ENCODE data around the gene CYP2E1. TPM values are rescaled to one million over a fixed set of nuclear protein-coding genes. Genes with fewer than 3 reads are reported as not detected.
"Not testable (repeated sequence)": the region's sequence is repeated elsewhere in the genome, so short reads cannot be mapped to it uniquely, and the experiment has no call there.

CYP2E1 gene
- total and polyA plus RNA-seq, 2 experiments from 2014 or later = 0.31 TPM; not detected in 1

- no peaks in the 10 kb centered on the region; the same call in 1 of the 2 replicates for H3K36me3 ChIP-seq (ENCODE audit: low read depth)
- H4K20me1 ChIP-seq (ENCODE audit: insufficient read depth) = no peaks in the 10 kb centered on the region
- H3K79me2 ChIP-seq (ENCODE audit: insufficient read depth) = no peaks in the 10 kb centered on the region
- no peak for DNase-seq
- no peak for TF ChIP-seq EZH2phosphoT487 (IDR thresholded peaks at IDR 0.05; ENCODE audit: insufficient read depth, low read depth)
- TF ChIP-seq EZH2 (IDR thresholded peaks at IDR 0.05; ENCODE audit: insufficient read depth, poor library complexity, severe bottlenecking) = no peak
- H2AFZ ChIP-seq = no peak overlapping the region
- no peaks in the 10 kb centered on the region for H3K27me3 ChIP-seq (replicated peaks; ENCODE audit: insufficient read depth)
- no peaks in the 10 kb centered on the region for H3K4me1 ChIP-seq (ENCODE audit: insufficient read depth)
- H3K27ac ChIP-seq = no peak overlapping the region
- no peak overlapping the region for H3K4me2 ChIP-seq (ENCODE audit: unreplicated experiment)
- in situ Hi-C loops (cut with MboI) = no loop called here
- no peaks in the 10 kb centered on the region for H3K9me2 ChIP-seq (ENCODE audit: insufficient read depth)
- no peaks in the 10 kb centered on the region for H3F3A ChIP-seq (ENCODE audit: insufficient read depth)
- H3K9me3 ChIP-seq (ENCODE audit: low read depth) = no peaks in the 10 kb centered on the region
- no peak overlapping the region for H3K4me3 ChIP-seq
- no peak overlapping the region for H3K9ac ChIP-seq
Measured at GRCh38 chr10:133487085-133487484, 40.1 kb upstream of the CYP2E1 start.

GRCh38 chr10:133488354-133488753, 38.8 kb upstream of the CYP2E1 start:
- TF ChIP-seq EZH2 (IDR thresholded peaks at IDR 0.05; ENCODE audit: insufficient read depth, poor library complexity, severe bottlenecking) = no peak
- no peak for TF ChIP-seq EZH2phosphoT487 (IDR thresholded peaks at IDR 0.05; ENCODE audit: insufficient read depth, low read depth)
- Histone ChIP-seq H3K36me3 (ENCODE audit: low read depth) (no peaks in the 10 kb centered on the region; the same call in 1 of the 2 replicates), H3K79me2 (ENCODE audit: insufficient read depth) (no peaks in the 10 kb centered on the region), H3K27ac (no peak overlapping the region), H3K9me3 (ENCODE audit: low read depth) (no peaks in the 10 kb centered on the region), H3K9ac (no peak overlapping the region), H3K27me3 (replicated peaks; ENCODE audit: insufficient read depth) (no peaks in the 10 kb centered on the region), H4K20me1 (ENCODE audit: insufficient read depth) (no peaks in the 10 kb centered on the region), H3K4me2 (ENCODE audit: unreplicated experiment) (no peak overlapping the region), H3F3A (ENCODE audit: insufficient read depth) (no peaks in the 10 kb centered on the region), H3K4me1 (ENCODE audit: insufficient read depth) (no peaks in the 10 kb centered on the region), H3K4me3 (no peak overlapping the region), H3K9me2 (ENCODE audit: insufficient read depth) (no peaks in the 10 kb centered on the region), H2AFZ (no peak overlapping the region)
- in situ Hi-C loops (cut with MboI) = no loop called here
- DNase-seq = no peak

GRCh38 chr10:133489816-133490588, 37.2 kb upstream of the CYP2E1 start:
- TF ChIP-seq EZH2phosphoT487 (IDR thresholded peaks at IDR 0.05; ENCODE audit: insufficient read depth, low read depth) (no peak), EZH2 (IDR thresholded peaks at IDR 0.05; ENCODE audit: insufficient read depth, poor library complexity, severe bottlenecking) (no peak)
- in situ Hi-C loops (cut with MboI) = no loop called here

GRCh38 chr10:133493562-133493961, 33.6 kb upstream of the CYP2E1 start:
- H3F3A ChIP-seq (ENCODE audit: insufficient read depth); H3K9ac ChIP-seq; H3K9me2 ChIP-seq (ENCODE audit: insufficient read depth); H3K4me3 ChIP-seq; H2AFZ ChIP-seq; H3K27me3 ChIP-seq (replicated peaks; ENCODE audit: insufficient read depth); H3K4me2 ChIP-seq (ENCODE audit: unreplicated experiment); H3K9me3 ChIP-seq (ENCODE audit: low read depth); H3K79me2 ChIP-seq (ENCODE audit: insufficient read depth); in situ Hi-C loops (cut with MboI); H3K27ac ChIP-seq; H3K36me3 ChIP-seq (ENCODE audit: low read depth); DNase-seq; H3K4me1 ChIP-seq (ENCODE audit: insufficient read depth); H4K20me1 ChIP-seq (ENCODE audit: insufficient read depth): not testable (repeated sequence)
- WGBS, 2 experiments (ENCODE audit: low coverage in 1 of 2, low lambda C conversion rate in 2 of 2, missing lambda C conversion rate in 2 of 2) = 25 to 33% methylated on average over 4 of the region's 4 CpGs

More at GRCh38 chr10:133489816-133490588, 37.2 kb upstream of the CYP2E1 start:
- Histone ChIP-seq H3K79me2 (ENCODE audit: insufficient read depth) (no peaks in the 10 kb centered on the region), H2AFZ (no peak overlapping the region), H4K20me1 (ENCODE audit: insufficient read depth) (no peaks in the 10 kb centered on the region), H3K27me3 (replicated peaks; ENCODE audit: insufficient read depth) (no peaks in the 10 kb centered on the region), H3K9me3 (ENCODE audit: low read depth) (no peaks in the 10 kb centered on the region), H3K36me3 (ENCODE audit: low read depth) (no peaks in the 10 kb centered on the region; the same call in 1 of the 2 replicates), H3K27ac (no peak overlapping the region), H3K4me1 (ENCODE audit: insufficient read depth) (no peaks in the 10 kb centered on the region), H3K9ac (no peak overlapping the region), H3K4me2 (ENCODE audit: unreplicated experiment) (no peak overlapping the region), H3F3A (ENCODE audit: insufficient read depth) (no peaks in the 10 kb centered on the region), H3K9me2 (ENCODE audit: insufficient read depth) (no peaks in the 10 kb centered on the region), H3K4me3 (no peak overlapping the region)
- WGBS, 2 experiments (ENCODE audit: low coverage in 1 of 2, low lambda C conversion rate in 2 of 2, missing lambda C conversion rate in 2 of 2) = 25 to 29% methylated on average over 2 of the region's 2 CpGs
- DNase-seq = no peak

- H3F3A ChIP-seq (ENCODE audit: insufficient read depth); H3K9me3 ChIP-seq (ENCODE audit: low read depth); H4K20me1 ChIP-seq (ENCODE audit: insufficient read depth); H3K27ac ChIP-seq; H3K27me3 ChIP-seq (replicated peaks; ENCODE audit: insufficient read depth); H3K4me2 ChIP-seq (ENCODE audit: unreplicated experiment); in situ Hi-C loops (cut with MboI); H3K4me1 ChIP-seq (ENCODE audit: insufficient read depth); H3K36me3 ChIP-seq (ENCODE audit: low read depth); H3K4me3 ChIP-seq; H2AFZ ChIP-seq; H3K9ac ChIP-seq; H3K79me2 ChIP-seq (ENCODE audit: insufficient read depth); H3K9me2 ChIP-seq (ENCODE audit: insufficient read depth): not testable (repeated sequence)
- WGBS, 2 experiments (ENCODE audit: low coverage in 1 of 2, low lambda C conversion rate in 2 of 2, missing lambda C conversion rate in 2 of 2) = 18 to 20% methylated on average over 6 of the region's 6 CpGs
- peak; percentile 33 for DNase-seq
Measured at GRCh38 chr10:133497363-133497762, 29.8 kb upstream of the CYP2E1 start.

- H3K4me2 ChIP-seq (ENCODE audit: unreplicated experiment); H3K79me2 ChIP-seq (ENCODE audit: insufficient read depth); H3K27ac ChIP-seq; H3K9me2 ChIP-seq (ENCODE audit: insufficient read depth); H2AFZ ChIP-seq; DNase-seq; H3F3A ChIP-seq (ENCODE audit: insufficient read depth); in situ Hi-C loops (cut with MboI); H3K27me3 ChIP-seq (replicated peaks; ENCODE audit: insufficient read depth); H3K4me1 ChIP-seq (ENCODE audit: insufficient read depth); H3K9me3 ChIP-seq (ENCODE audit: low read depth); H3K4me3 ChIP-seq; H3K9ac ChIP-seq; H3K36me3 ChIP-seq (ENCODE audit: low read depth); H4K20me1 ChIP-seq (ENCODE audit: insufficient read depth): not testable (repeated sequence)
- WGBS, 2 experiments (ENCODE audit: low coverage in 1 of 2, low lambda C conversion rate in 2 of 2, missing lambda C conversion rate in 2 of 2) = 11 to 25% methylated on average over 1 of the region's 1 CpG
Measured at GRCh38 chr10:133499176-133499575, 28.0 kb upstream of the CYP2E1 start.

- H3K4me1 ChIP-seq (ENCODE audit: insufficient read depth); H3K9me2 ChIP-seq (ENCODE audit: insufficient read depth); H3F3A ChIP-seq (ENCODE audit: insufficient read depth); in situ Hi-C loops (cut with MboI); DNase-seq; H2AFZ ChIP-seq; H3K79me2 ChIP-seq (ENCODE audit: insufficient read depth); H3K4me2 ChIP-seq (ENCODE audit: unreplicated experiment); H3K9me3 ChIP-seq (ENCODE audit: low read depth); H3K4me3 ChIP-seq; H3K9ac ChIP-seq; H3K27me3 ChIP-seq (replicated peaks; ENCODE audit: insufficient read depth); H3K36me3 ChIP-seq (ENCODE audit: low read depth); H3K27ac ChIP-seq; H4K20me1 ChIP-seq (ENCODE audit: insufficient read depth): not testable (repeated sequence)
- WGBS, 2 experiments (ENCODE audit: low coverage in 1 of 2, low lambda C conversion rate in 2 of 2, missing lambda C conversion rate in 2 of 2) = 32 to 34% methylated on average over 4 of the region's 4 CpGs
Measured at GRCh38 chr10:133500897-133501296, 26.3 kb upstream of the CYP2E1 start.

Measured in GM23248 (cell line).